NCI-H187 (cell line): Measurements from ENCODE around the gene TNC.

ENCODE experiments used
- DNase-seq, 2 experiments: peaks; one replicate each; lab custom pipeline; 2025; lab: John Stamatoyannopoulos, UW

Gene TNC

DNA sequence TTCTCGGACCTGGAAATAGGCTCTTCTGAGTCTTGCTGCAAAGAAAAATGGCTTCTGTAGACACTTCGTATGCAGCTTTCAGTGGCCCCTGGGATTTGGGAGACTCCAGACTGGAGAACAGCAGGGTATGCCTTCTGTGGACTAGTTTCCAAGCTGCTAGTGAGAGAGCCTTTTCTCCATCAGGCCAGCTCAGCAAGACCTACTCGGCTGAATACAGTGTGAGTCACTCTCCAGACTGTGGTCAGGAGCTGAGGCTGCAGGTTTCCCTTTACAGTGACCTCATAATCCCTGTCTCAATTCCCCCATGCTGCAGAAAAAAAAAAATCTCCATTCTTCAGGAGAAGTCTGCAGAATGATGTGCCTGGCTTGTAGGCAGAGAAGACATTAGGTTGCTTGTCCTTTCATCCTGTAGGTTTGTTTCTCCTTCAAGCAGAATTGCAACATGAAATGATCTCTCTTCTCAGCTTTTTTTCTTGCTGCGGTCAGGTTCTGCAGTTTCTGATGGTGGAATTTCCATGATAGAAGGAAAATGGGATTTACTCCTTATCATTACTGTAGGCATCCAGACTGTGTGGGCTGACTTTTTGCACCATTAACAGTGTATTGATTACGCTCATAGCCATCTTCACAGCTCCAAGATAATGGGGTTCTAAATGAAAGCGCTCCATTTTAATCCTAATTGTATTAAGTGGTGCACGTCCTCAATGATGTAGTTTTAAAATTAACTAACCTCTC lies 109.3 kb downstream of the TNC start:
- DNase-seq, result no peak

DNA sequence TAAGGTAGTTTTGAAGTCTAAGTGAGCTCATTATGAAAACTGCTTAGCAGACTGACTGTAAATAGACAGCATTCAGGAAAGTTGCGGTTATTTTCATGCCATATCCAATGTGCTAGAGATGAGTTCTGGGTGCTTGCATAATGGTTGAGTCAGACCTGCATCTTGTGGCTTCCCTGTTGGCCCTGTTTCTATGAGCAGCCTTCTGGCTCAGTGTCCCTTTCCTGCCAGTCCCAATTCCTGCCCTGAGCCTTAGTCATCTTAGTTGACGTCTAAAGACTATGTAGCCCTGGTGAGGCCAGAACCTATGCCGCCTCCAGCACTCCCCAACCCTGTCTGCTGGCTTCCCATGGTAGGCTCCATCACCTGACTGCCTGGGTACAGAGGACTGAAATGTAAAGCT lies 111.3 kb downstream of the TNC start:
- DNase-seq, result no peak

DNA sequence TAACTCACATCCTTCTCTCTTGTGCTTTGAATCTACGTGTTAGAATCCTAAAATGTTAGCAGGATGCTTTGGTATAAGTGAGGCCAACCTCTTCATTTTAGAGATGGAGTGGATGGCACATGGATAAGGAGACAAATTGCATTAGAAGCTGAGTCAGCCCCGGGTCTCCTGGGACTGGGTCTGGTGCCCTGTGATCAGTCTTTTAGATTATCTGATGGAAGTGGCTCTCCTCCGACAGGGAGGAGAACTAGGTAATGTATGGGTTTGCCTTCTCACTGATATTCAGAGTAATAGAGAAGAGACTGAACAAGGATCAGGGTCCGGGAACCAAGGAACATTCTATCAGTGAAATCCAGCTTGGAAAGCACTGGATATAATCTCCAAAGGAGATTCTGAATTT lies 112.6 kb downstream of the TNC start:
- DNase-seq, result no peak

DNA sequence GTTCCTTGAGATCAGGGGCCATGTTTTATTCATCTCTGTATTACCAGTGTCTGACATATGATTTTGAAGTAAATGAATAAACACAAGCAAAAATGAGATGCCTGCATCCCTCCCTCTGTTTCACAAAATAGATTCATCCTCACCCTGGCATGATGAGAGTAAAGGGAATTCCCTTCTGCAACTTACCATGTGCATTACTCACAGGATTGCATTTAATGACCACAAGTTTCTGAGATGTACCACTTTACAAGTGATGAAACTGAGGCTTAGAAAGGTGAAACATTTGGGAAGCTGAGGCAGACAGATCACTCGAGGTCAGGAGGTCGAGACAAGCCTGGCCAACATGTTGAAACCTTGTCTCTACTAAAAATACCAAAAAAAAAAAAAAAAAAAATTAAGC lies 113.4 kb downstream of the TNC start:
- DNase-seq, result no peak

DNA sequence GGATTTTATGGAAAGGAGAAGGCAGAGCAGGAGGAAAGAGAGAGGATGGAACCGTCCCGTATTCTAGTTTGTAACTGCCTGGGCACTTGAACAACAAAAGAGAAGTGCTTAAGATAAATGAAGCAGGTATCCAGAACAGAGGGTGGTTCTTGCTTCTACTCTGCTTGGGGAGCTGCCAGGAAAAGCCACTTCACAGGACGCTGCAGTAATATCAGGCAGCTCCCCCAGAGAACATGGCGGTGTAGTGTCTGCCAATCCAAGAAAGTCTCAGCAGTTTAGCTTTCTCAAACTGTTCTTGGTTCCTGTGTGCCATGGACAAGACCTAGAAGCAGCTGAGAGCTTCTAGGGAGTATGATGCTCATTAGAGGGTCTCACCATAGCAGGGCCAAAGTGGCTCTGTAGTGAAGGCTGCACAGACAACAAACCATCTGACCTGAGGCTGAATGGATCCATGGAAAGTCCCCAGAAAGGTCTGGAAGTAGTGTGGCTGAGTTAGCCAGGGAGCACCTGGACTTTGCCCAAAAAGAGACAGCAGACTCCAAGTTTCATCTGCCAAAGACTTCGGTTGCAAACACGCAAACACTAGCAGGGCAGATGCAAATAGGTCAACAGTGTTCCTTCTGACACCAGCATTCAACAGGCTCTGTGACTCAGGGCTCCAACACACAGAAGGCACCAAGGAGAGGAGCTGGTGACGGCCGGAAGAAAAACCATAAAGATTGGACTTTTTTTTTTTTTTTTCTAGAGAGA lies 115.4 kb downstream of the TNC start:
- DNase-seq, result no peak

DNA sequence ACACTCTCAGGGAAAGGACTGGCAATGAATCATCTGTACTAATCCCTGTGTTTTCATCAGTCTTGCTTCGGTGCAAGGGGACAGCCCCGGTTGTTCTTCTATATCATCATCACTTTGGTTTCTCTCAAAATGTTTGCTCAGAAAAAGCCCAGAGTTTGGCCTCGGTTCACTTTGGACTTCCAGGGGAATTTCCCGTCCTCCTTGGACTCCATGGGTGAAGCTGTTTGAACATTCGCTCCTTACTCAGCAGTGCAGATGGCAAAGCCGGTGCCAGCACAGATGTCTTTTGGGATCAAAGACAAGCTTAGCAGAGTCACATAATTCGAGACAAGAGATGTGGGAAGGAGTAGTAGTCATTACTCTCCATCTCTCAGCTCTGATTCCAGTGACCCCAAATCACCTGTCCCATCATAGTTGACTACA lies 117.7 kb downstream of the TNC start:
- DNase-seq, result no peak

DNA sequence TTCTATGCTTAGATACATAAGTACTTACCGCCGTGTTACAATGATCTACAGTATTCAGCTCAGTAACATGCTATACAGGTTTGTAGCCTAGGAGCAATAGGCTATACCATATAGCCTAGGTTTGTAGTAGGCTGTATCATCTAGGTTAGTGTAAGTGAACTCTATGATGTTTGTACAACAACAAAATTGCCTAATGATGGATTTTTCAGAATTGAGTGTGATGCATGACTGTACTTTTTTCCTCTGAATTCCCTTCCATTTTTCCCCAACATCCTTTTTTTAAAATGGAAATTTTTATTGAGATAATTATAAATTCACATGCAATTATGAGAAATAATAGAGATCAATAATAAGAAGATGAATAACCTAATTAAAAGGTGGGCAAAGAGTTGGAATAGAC lies 119.6 kb downstream of the TNC start:
- no peak for DNase-seq

DNA sequence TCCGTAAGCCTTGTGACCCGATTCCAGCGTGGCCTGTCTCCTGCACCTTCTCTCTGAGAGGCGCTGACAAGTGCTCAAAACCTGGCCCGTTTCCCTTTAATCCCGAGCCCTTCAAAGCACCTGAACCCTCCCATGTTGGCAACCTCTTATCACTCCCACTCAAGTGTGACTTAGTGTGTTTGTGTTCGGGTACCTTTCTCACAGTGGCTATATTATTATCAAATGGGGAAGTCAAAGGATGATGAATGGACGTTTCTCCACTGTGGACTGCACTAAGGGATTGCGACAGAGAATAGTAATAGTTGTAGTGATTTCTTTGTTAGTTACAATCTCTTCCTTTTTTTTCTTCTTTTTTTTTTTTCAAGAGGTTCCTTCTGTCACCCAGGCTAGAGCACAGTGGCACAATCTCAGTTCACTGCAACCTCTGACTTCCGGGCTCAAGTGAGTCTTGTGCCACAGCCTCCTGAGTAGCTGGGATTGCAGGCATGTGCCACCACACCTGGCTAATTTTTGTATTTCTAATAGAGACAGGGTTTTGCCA lies 122.2 kb downstream of the TNC start:
- DNase-seq, result peak; percentile 19 to 41

DNA sequence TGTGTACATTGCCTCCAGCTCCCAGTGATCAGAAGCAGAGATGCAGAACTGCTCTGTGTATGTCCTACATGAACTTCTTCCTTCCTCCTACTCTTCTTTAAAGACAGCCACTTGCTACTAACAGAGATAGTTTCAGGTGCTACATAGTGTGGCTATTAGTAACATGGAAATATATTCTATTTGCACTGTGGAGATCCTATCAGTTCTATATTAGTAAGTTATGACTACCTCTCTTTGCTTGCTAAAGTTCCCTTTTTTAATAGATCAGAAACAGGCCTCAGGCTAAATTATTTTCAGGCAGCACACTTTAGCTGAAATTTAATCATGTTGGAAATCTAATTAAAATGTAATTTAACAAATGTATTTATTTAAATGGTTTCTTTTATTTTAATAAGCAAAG lies 123.2 kb downstream of the TNC start:
- no peak for DNase-seq

DNA sequence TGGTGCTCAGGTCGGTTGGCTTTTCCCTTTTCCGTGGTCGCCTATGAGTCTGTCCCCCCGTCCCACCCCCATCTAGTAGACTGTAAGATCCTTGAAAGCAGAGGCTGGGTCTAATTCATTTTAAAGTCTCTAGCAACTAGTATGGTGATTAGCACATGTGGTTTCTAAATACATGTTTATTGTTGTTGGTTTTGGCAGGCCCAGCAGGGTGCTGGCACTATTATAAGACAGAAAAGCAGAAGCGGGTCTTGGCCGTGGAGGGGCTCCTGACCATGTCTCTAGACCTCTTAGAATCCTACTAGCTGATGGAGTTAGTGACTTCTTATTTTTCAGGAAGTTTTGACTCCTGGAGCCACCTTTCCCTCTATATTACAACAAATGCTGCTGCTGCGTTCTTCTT lies 126.1 kb downstream of the TNC start:
- no peak for DNase-seq

DNA sequence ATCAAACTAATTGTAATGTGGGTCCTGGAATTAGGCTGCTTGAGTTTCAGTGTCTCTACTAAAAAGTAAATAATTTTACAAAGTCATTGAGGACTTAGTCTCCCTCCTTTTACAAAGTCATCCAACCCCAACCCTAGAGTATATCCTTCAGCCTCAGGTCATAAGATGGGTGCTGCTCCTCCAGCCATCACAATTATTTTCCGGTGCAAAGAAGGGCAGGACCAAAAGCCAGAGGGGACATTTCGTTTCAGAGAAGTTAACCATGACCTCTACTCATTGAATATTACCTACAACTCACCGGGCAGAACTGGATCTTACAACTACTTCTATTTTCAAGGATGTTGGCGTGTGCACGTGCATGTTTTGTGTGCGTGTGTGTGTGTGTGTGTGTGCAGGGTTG lies 127.1 kb downstream of the TNC start:
- DNase-seq, result no peak

DNA sequence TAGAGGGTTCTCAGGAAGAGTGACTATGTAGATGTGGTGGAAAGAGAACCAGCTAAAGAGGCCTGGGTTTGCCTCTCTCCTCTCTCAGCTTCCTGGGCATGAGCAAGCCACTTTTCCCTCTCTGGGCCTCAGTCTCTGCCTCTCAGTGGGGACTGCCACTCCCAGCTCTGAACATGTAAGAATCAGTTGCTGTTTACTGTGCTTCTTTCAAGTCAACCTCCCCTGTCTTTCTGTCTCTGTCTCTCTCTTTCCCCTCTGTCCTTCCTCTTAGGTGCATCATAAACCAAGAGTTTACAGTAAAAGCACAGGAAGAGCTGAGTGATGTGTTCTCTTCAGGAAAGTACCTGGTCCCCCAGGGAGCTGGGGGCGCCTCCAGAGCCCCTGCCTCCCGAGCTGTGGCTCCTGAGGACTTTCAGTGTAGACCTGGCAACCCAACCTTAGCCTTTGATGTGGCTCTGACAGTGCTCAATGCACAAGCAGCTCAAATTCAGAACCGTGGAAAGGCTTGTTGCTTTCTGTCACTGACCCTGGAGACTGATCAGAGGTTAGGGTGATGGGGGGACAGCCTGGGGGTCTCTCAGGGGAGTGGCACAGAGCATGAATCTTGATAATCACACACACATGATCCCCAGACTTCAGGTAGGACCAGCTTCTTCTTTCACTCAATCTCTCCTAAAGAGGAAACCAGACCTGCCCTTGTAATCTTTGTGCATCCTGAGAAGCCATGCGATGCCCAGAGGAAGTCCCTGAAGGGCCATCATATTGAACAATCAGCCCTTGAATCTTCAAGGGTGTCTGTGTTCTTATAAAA lies 128.2 kb downstream of the TNC start:
- no peak for DNase-seq

DNA sequence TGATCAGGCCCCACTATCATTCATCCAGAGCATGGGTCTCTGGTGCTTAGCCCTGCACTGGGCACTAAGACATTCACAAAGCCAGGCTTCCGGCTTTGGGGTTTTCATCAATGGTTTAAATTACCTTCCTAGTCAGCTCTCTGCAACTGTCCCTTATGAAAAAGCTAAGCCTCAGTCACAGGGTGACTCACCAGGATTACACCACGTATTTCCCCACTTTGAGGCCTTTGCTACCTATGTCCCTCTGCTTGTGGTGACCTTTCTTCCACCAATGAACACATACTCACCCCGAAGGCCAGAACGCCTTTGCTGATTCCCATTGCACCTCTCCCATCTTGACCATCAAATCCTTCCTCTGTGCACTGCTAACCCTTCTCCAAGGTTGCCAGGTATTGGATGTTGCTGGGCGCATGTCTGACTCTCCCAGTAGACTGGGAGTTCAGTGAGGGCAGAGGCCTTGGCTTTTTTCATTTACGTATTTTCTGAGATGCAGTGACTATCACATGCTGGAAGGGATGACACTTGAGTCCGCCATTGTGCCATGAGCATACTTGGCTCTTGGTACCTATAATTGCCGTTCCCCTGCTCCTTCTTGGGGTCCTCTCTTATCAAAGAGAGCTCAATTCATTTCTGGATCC lies 128.9 kb downstream of the TNC start:
- DNase-seq, result no peak

DNA sequence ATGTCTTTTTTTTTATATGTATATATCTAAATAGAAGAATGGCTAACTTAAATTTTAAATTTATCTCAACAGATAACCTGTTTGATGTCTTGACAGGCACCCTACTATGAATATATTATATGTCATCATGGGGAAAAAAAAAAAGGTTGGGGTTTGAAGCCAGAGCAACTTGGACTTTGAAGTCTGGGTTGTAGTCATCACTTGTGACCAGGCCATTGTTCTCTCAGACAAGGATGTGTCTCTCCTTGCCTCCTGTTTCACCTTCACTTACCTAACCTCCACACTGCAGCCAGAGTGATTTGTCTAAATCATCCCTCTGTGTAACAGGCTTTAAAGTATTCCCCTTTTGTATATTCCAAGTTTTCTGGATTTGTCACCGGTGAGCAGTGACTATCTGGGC lies 130.8 kb downstream of the TNC start:
- no peak for DNase-seq

DNA sequence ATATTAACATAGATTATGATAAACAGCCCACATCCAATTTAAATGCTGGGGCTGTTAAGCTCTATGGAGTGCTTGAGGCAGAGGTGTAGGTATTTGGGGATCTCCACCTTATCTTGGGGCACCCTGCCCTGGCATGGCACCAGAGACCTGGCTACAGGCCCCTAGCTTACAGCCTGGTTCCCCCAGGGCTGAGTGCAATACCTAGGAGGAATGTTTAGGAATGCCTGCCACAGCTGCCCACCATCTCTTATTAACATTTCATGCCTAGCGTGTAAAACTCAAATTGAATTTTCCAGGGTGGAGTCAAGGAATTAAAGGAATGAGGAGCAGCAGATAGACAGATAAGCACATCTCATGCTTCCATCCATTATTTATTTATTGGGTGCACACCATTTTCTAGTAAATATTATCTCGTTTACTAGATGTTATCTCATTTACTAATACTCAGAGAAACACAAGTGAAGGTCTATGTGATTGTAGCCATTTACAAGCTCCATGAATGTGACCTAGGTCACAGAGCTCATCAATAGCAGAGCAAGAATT lies 131.9 kb downstream of the TNC start:
- DNase-seq, result no peak

DNA sequence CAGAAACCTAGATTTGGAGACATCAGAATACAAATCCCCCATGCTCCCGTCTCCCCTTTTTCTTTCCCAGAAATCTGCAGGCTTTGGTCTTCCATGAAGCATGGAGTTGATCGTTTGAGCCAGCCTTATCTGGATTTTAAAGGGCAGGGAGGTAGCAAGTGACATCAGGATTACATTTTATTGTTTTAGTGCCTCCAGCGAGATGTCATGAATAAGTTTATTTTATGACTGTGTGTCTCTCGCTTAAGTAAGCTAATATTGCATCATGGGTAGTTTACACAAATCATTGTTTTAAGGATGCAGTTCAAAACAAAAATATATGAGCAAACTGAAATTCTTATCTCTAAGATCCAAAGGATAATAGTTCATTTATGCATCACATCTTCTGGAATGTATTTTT lies 136.9 kb downstream of the TNC start:
- DNase-seq, result no peak

DNA sequence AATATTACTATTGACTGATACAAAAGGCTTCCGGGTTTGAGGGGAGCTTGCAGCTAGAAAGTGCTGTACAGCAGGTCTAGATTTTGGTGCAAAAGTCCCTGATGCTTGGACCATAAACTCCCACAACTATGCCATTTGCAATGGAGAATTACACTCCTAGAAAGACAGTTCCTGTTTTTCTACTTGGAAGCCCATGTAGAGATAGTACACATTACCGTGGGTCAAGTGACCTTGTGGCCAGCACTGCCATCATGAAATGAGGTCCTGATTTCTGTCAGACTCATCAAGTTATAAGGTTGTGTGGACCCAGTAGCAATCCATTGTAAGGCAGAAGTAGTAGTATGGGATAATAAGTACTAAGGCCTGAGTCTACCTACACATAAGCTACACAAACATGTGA lies 144.7 kb downstream of the TNC start:
- no peak for DNase-seq

DNA sequence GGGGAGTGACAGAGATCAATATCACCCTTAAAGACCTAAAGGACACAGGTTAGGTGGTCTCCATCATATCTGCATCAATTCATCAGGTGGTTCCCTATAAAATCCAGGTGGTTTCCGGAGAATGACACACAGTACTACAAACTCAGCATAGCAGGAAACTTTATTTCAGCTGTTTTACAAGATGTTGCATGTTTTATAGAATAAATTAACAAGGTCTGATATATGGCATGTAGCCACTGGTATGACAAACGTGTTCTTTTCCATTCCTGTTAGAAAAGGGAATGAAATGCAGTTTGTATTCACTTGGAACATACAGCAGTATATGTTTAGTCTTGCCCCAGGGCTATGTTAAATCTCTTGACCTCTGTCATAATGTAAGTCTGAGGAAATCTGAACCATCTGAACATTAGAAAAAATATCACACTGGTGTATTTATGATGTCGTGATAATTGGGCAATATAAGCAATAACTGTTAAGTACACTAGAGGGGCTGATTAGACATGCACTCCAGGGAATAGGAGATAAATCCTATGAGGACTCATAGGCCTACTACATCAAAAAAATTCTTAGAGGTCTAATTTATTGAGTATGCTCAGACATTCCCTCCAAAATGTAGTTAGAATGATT lies 145.3 kb downstream of the TNC start:
- DNase-seq, result no peak
